Aorta (tissue), 5 donors: ENCODE measurements around the gene PRR35. TPM values are rescaled to one million over a fixed set of nuclear protein-coding genes. Genes with fewer than 3 reads are reported as not detected.

Experiments used
- ATAC-seq: fragments of 200-7000 bp; cut with Tn5 transposase; one replicate; pipeline ENCODE4 v1.9.1; 2022; ENCODE audit warnings: moderate library complexity; ENCODE audit not compliant: low FRiP score
- DNase-seq, 2 donors: peaks; one replicate each; pipeline ENCODE4 v3.0.0-alpha.2; 2020
- H3K27ac ChIP-seq, 2 donors: one replicate each; pipeline ENCODE4 v1.5.1; 2013; ENCODE audit warnings: low read length in 2 of 2, mild to moderate bottlenecking in 2 of 2, moderate library complexity in 2 of 2, control low read depth in 1 of 2, inconsistent platforms in 1 of 2, low read depth in 1 of 2
- H3K27me3 ChIP-seq, 2 donors: one replicate each; pipeline ENCODE4 v1.6.1; 2013; ENCODE audit warnings: control low read depth in 1 of 2, low read length in 1 of 2, mild to moderate bottlenecking in 1 of 2, moderate library complexity in 1 of 2; ENCODE audit not compliant: insufficient read depth in 2 of 2, control insufficient read depth in 1 of 2
- H3K36me3 ChIP-seq, 2 donors: one replicate each; pipeline ENCODE4 v1.6.1; 2013; ENCODE audit warnings: control low read depth in 1 of 2, low read length in 1 of 2, mild to moderate bottlenecking in 1 of 2; ENCODE audit not compliant: insufficient read depth in 2 of 2, control insufficient read depth in 1 of 2
- H3K4me1 ChIP-seq, 2 donors: one replicate each; pipeline ENCODE4 v1.6.1; 2013; ENCODE audit warnings: low read length in 2 of 2, control low read depth in 1 of 2, mild to moderate bottlenecking in 1 of 2, moderate library complexity in 1 of 2; ENCODE audit not compliant: insufficient read depth in 2 of 2, control insufficient read depth in 1 of 2
- H3K4me3 ChIP-seq, 2 donors: one replicate each; pipeline ENCODE4 v1.5.1; 2013; ENCODE audit warnings: low read length in 2 of 2, control low read depth in 1 of 2, mild to moderate bottlenecking in 1 of 2
- H3K9me3 ChIP-seq: one replicate; pipeline ENCODE4 v1.6.1; 2013; ENCODE audit warnings: mild to moderate bottlenecking, low read length; ENCODE audit not compliant: control insufficient read depth
- WGBS, 2 donors: extraction: QIAGEN DNeasy Blood & Tissue Kit; methylation state at CpG; one replicate each; pipeline ENCODE4 v1.1.7; 2013; 5-methylcytosine and 5-hydroxymethylcytosine counted together
- intact Hi-C, 2 donors: fragments of 100-400 bp; cut with DNase I; formaldehyde crosslinking; loops; one replicate each; pipeline versions ENCODE4 v1.14.2 to v1.15.0; 2022
- polyA plus RNA-seq, 2 donors: library from polyadenylated mRNA; stranded (reverse); fragments of 200-250 nt; gene quantifications; one replicate each; pipeline ENCODE4 v1.2.3, GENCODE V29; 2013
- total RNA-seq, 2 donors: library from RNA; stranded (reverse); fragmentation: NEBNext Ultra II Directional; extraction: Animal tissue kit (Norgen Biotek cat#: 25700); gene quantifications; one replicate each; pipeline ENCODE4 v1.2.1, GENCODE V29; 2021
- donor health status: healthy with polysubstance abuse.
- donor health status: Bipolar disorder and iron deficiency.
- donor health status: DM: no; HTN: no; CAD: no.
- donor health status: DM: no; HTN: no; CAD: no.
- donor health status: DM: yes; HTN: yes; CAD: no.

The PRR35 gene
- total and polyA plus RNA-seq, 4 donors, result 0.05 TPM; not detected in 3

DNA sequence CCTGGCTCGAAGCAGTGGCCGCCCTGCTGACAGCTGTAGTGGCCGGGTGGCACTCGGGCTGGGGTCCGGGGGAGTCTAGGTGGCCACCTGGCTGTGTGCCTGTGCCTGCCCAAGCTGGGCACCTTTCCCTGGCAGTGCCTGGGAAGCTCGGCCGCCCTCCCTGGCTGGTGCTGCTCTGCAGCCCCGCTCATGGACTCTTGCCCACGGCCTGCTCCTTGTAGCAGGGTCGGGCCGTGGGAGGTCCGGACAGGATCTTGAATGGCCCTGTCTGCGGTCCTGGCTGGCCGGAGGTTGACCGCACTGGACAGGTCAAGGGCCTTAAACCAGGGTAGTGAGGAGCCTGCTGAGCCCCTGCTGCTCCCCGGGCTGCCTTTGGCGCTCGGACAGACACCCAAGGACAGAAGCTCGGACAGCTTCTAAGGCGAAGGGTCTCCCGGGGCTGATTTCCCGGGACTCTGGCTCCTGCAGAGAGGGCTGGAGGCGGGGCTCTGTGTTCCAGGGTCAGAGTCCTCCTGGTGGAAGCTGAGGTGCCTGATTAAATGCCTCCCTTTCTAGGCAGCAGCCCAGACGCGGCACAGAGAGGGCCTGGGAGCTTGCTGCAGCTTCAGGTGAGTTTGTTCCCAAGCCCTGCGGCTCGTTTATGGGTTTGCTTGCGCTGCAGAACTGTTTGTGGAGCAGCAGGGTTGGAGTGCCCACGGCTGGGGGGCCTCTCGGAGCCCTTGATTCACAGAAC is 26.6 kb upstream of the PRR35 start:
- no peaks in the 10 kb centered on the region for H3K9me3 ChIP-seq
- no peaks in the 10 kb centered on the region for H3K4me1 ChIP-seq
- WGBS, 2 donors, result 77 to 80% methylated on average over 29 to 30 of the region's 30 CpGs
- H3K4me3 ChIP-seq, result no peak overlapping the region
- DNase-seq (no peak), ATAC-seq (no peak)
- no peaks in the 10 kb centered on the region for H3K36me3 ChIP-seq
- no peak overlapping the region for H3K27ac ChIP-seq
- intact Hi-C loops, result no loop called here
- H3K27me3 ChIP-seq, result no peaks in the 10 kb centered on the region

DNA sequence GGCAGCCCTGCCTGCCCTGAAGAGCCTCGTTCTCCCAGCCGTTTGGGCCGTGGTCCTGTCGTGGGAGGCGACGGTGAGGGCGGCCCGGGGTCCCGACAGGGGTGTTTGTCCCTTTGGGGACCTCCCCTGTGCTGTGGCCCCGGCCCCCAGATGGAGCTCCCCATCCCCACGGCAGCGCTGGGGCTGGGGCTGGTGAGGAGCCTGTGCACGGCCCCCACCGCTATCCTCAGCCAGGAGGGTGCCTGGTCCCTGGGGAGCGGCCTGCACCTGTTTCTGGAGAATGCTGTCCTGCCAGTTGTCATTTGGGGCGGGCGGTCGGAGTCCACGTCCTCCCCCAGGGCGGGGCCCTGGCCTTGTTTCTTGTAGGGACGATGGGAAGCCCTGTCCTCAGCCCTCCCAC is 26.1 kb upstream of the PRR35 start:
- ATAC-seq, result no peak
- 85 to 89% methylated on average over 21 of the region's 21 CpGs for WGBS, 2 donors

DNA sequence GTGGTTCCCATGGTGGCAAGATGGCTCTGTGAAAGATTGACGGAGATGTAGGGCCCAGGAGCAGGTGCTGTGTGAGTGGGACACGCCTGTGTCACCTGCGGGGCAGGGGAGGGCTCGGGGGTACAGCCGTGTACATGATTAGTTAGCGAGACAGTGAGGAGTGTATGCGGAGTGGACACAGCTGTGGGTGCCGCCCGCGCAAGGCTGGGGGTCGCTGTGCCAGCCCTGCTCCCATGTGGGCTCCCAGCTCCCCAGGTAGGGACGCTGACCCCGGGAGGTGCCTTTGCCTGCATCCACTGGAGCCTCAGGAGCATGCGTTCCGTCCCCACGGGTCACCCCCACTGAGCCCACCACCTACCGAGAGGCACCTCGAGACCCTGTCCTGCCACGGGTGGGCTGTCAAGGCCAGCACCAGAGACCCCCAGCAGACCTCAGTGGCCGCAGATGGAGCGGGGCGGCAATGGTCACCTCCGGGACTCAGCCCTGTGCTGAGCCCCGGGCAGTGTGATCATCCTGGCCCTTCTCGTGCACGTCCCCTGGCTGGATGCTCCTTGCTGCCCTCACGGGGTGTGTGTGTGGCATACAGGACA is 25.2 kb upstream of the PRR35 start:
- ATAC-seq, result no peak

More for the DNA sequence above, 26.1 kb upstream of the PRR35 start:
- no peak overlapping the region for H3K4me3 ChIP-seq
- no peaks in the 10 kb centered on the region for H3K4me1 ChIP-seq
- no peak for DNase-seq
- no peaks in the 10 kb centered on the region for H3K36me3 ChIP-seq
- H3K9me3 ChIP-seq, result no peaks in the 10 kb centered on the region
- no peaks in the 10 kb centered on the region for H3K27me3 ChIP-seq
- intact Hi-C loops, result no loop called here
- H3K27ac ChIP-seq, result no peak overlapping the region

DNA sequence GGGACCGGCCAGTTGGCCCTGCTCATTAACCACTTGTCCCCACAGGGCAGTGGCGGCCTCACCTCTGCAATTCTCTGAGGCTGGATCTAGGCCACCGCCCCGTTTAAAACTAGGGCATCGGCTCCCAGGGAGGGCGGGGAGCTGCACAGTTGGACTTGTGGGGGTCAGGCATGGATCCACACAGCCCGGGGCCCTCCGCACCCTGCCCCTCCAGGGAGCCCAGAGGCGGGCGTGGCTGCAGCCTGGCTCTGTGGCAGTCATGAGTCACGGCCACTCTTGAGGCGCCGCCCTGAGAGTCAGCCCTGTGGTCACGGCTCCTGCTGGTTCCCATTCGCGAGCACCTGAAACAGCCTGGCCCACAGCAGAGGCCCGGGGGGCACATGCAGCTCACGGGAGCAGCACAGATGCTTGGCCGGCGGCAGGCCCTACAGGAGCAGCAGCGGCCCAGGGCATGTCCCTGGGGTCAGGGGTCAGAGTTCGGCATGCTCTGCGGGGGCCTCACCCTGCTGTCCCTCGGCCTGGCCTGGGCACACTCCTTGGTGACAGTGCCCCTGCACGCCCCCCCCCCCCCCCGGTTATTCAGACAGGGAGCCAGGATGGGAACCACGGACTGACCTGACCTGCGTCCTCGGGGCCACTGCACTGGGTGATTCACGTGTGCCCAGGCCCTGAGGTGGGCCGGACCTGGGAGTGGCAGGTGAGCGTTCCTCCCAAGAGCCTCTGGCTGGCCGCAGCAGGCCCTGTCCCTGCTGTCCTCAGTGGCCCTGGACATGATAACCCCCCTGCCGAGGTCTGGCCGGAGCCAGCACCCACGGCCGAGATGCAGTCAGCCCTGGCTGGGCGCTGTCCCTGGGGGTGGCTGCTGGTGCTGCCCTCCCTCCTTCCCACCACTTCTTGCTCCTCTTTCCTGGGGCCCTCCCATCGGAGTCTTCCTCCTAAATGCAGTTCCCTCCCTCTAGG is 24.5 kb upstream of the PRR35 start:
- intact Hi-C loops, result no loop called here
- Histone ChIP-seq H3K27me3 (no peaks in the 10 kb centered on the region), H3K4me3 (no peak overlapping the region), H3K4me1 (no peaks in the 10 kb centered on the region), H3K27ac (no peak overlapping the region), H3K36me3 (no peaks in the 10 kb centered on the region), H3K9me3 (no peaks in the 10 kb centered on the region)
- ATAC-seq, result no peak
- WGBS, 2 donors, result 89 to 90% methylated on average over 35 to 39 of the region's 39 CpGs
- DNase-seq, result no peak

More for the DNA sequence above, 25.2 kb upstream of the PRR35 start:
- no peaks in the 10 kb centered on the region for H3K9me3 ChIP-seq
- no peak overlapping the region for H3K4me3 ChIP-seq
- no peak overlapping the region for H3K27ac ChIP-seq
- intact Hi-C loops, result no loop called here
- no peak for DNase-seq
- WGBS, 2 donors, result 93 to 94% methylated on average over 27 of the region's 27 CpGs
- no peaks in the 10 kb centered on the region for H3K36me3 ChIP-seq
- H3K27me3 ChIP-seq, result no peaks in the 10 kb centered on the region
- no peaks in the 10 kb centered on the region for H3K4me1 ChIP-seq

DNA sequence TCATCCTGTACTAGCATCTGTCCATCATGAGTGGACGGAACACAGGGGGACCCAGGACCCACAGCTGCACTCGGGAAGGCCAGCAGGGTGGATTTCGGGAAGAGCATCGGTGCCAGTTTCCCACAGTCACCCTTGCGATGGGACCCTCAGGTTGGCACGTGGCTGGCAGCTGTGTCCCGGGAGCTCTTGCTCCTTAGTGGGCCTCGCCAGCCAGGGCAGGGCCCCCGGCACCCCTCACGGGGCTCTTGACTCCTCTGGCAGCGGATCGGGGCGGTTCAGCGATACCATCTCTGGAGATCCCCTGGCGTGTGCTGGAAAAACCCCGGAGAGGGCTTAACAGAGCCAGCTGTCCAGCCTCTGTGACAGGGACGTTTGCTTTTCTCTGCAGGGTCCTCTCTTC is 23.4 kb upstream of the PRR35 start:
- no peak for DNase-seq
- no peaks in the 10 kb centered on the region for H3K9me3 ChIP-seq
- WGBS, 2 donors, result 90 to 94% methylated on average over 17 of the region's 17 CpGs
- H3K27ac ChIP-seq, result no peak overlapping the region
- H3K36me3 ChIP-seq, result no peaks in the 10 kb centered on the region
- ATAC-seq, result no peak
- no peak overlapping the region for H3K4me3 ChIP-seq
- no peaks in the 10 kb centered on the region for H3K27me3 ChIP-seq
- intact Hi-C loops, result no loop called here
- H3K4me1 ChIP-seq, result no peaks in the 10 kb centered on the region

DNA sequence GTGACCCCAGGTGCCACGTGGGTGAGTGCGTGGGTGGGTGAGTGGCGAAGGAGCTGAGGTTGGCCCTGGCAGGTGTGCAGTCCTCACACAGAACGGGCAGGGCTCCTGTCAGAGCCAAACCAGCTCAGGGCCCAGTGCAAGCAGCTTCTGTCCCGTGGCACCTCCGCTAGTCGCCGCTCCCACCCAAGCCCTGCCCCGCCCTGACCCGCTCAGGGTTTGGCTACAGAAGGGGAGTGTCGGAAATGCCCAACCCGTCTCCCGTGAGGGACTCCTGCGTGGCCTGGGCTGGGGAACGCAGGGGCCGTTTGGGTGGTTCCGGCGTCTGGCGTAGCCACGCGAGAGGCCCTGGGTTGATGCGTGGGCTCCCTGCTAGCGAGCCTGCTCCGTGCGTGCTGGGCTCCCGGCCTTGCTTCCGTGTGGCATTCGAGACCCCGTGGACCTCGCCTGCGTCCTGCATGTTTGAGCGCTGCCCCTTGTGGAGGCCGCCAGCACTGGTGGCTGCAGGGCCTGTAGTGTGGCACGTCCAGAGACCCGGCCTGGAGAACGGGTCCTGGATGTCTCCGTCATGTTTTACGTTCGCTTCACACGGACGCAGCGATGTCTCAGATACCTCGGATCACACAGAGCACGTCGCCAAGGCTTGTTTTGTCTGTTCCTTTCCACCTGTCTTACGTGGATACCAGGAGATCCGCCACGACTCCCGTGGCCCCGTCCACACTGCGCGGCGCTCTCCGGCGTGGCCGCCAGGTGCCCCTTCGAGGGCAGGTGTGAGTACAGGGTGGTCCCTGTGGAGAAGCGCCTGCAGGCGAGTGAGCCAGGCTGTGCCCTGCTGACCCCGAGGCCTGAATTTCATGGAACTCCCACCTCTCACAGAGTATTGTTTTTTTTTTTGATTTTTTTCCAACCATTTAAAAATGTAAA is 22.5 kb upstream of the PRR35 start:
- Histone ChIP-seq H3K4me1 (no peaks in the 10 kb centered on the region), H3K27me3 (no peaks in the 10 kb centered on the region), H3K36me3 (no peaks in the 10 kb centered on the region), H3K9me3 (no peaks in the 10 kb centered on the region), H3K4me3 (no peak overlapping the region), H3K27ac (no peak overlapping the region)
- WGBS, 2 donors, result 95 to 96% methylated on average over 60 of the region's 60 CpGs
- no peak for DNase-seq
- ATAC-seq, result no peak
- intact Hi-C loops, result no loop called here

DNA sequence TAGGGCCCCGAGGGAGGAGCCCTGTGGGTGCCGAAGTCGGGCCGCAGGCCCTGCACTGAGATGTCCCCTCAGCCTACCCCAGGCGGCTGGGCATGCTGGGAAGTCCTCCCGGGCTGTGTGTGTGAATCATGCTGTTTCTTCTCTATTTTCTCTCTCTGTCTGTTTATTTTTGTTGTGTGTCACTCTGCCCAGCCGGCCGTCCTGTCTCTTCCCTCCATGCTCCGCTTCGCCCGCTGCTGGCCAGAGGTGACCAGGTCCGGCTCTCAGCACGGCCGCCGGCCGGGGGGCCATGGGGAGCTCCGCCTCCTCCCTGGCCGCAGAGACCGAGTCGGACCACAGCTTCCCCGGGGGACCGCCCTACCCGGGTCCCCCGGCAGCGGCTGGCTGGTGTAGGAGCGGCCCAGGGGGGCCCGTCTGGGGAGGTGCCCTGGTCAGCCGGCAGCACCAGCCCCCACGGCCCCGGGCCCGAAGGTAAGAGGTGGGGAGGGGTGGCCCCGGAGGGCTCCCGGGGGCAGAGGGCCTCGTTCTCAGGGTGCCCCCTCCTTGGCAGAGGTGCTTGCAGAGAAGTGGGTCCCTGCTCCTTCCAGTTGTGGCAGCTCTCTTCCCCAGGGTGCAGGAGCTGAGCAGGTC is 20.2 kb upstream of the PRR35 start:
- DNase-seq, result no peak
- Histone ChIP-seq H3K9me3 (no peaks in the 10 kb centered on the region), H3K4me1 (no peaks in the 10 kb centered on the region), H3K27ac (no peak overlapping the region), H3K4me3 (no peak overlapping the region), H3K27me3 (no peaks in the 10 kb centered on the region), H3K36me3 (no peaks in the 10 kb centered on the region)
- intact Hi-C loops, result no loop called here
- WGBS, 2 donors, result 84 to 85% methylated on average over 33 to 34 of the region's 34 CpGs
- ATAC-seq, result no peak
